SK-N-SH (cell line): Measurements from ENCODE around the gene SH2D4B. TPM values are rescaled to one million over a fixed set of nuclear protein-coding genes. Genes with fewer than 3 reads are reported as not detected.
A peak's percentile ranks its signal among the peaks of the same experiment; 100 is the strongest.

Experiments used
- CTCF ChIA-PET: fragments of 300-600, 350-600 bp; formaldehyde crosslinking; extraction: SDS; loops from one replicate; lab custom pipeline; 2021; lab: Yijun Ruan, JAX
- POLR2A ChIA-PET: fragments of 350-600 bp; sonication (Branson Sonifier 250); formaldehyde crosslinking; extraction: SDS; loops from one replicate; lab custom pipeline; 2020; ENCODE audit warnings: antibody characterized with exemption, inconsistent platforms; lab: Yijun Ruan, JAX
- DNase-seq: peaks from one replicate; pipeline ENCODE4 v3.0.0; 2012
- H2AFZ ChIP-seq: fragments of 200-600 bp; sonication (generic); 2 replicates; pipeline ENCODE4 v1.8.1; 2016; ENCODE audit warnings: antibody characterized with exemption, mild to moderate bottlenecking, low read depth
- H3F3A ChIP-seq: fragments of 200-600 bp; sonication (generic); replicated peaks from 2 replicates; pipeline ENCODE3; 2016; ENCODE audit warnings: antibody characterized with exemption, mild to moderate bottlenecking; ENCODE audit not compliant: insufficient read depth
- H3K27ac ChIP-seq, 2 experiments: fragments of 200-500 bp in 1 of 2; fragments of 200-600 bp in 1 of 2; sonication (Bioruptor generic) in 1 of 2; sonication (generic), shearing (Covaris generic) in 1 of 2; 2 replicates each; pipeline versions ENCODE4 v1.5.1 to v1.6.1; 2014 to 2016; ENCODE audit warnings: low read depth in 2 of 2, inconsistent platforms in 1 of 2, low read length in 1 of 2, mild to moderate bottlenecking in 1 of 2, mixed read lengths in 1 of 2
- H3K27me3 ChIP-seq: fragments of 200-600 bp; sonication (generic), shearing (Covaris generic); 2 replicates; pipeline ENCODE4 v1.6.1; 2016; ENCODE audit warnings: mixed run types; ENCODE audit not compliant: insufficient read depth
- H3K36me3 ChIP-seq, 2 experiments: fragments of 200-500 bp in 1 of 2; fragments of 200-600 bp in 1 of 2; sonication (Bioruptor generic) in 1 of 2; sonication (generic) in 1 of 2; replicated peaks in 1 of 2; 2 replicates each; pipeline versions ENCODE3 to v1.5.1; 2014 to 2016; ENCODE audit warnings: low read length in 1 of 2, mild to moderate bottlenecking in 1 of 2; ENCODE audit not compliant: insufficient read depth in 2 of 2, control insufficient read depth in 1 of 2
- H3K4me1 ChIP-seq, 2 experiments: fragments of 200-500 bp in 1 of 2; fragments of 200-600 bp in 1 of 2; sonication (Bioruptor generic) in 1 of 2; sonication (generic), shearing (Covaris generic) in 1 of 2; 2 replicates each; pipeline versions ENCODE4 v1.5.1 to v1.6.1; 2014 to 2016; ENCODE audit warnings: low read depth in 1 of 2, low read length in 1 of 2, mixed run types in 1 of 2; ENCODE audit not compliant: insufficient read depth in 2 of 2, control insufficient read depth in 1 of 2
- H3K4me2 ChIP-seq: fragments of 200-600 bp; sonication (generic), shearing (Covaris generic); 2 replicates; pipeline ENCODE4 v1.6.1; 2017; ENCODE audit warnings: mixed run types
- H3K4me3 ChIP-seq, 2 experiments: fragments of 200-500 bp in 1 of 2; fragments of 200-600 bp in 1 of 2; sonication (Bioruptor generic) in 1 of 2; sonication (generic), shearing (Covaris generic) in 1 of 2; 2 replicates each; pipeline versions ENCODE4 v1.5.1 to v1.8.1; 2014 to 2016; ENCODE audit warnings: low read depth in 2 of 2, inconsistent platforms in 1 of 2, low read length in 1 of 2, mild to moderate bottlenecking in 1 of 2, mixed read lengths in 1 of 2, moderate library complexity in 1 of 2
- H3K79me2 ChIP-seq: fragments of 200-600 bp; sonication (generic); 2 replicates; pipeline ENCODE4 v1.8.1; 2017; ENCODE audit warnings: mild to moderate bottlenecking; ENCODE audit not compliant: insufficient read depth
- H3K9ac ChIP-seq: fragments of 200-600 bp; sonication (generic); 2 replicates; pipeline ENCODE4 v1.6.1; 2017; ENCODE audit warnings: mixed run types
- H3K9me2 ChIP-seq: fragments of 200-600 bp; sonication (generic); 2 replicates; pipeline ENCODE4 v1.6.1; 2017; ENCODE audit warnings: mixed run types
- H3K9me3 ChIP-seq: fragments of 200-600 bp; sonication (generic); 2 replicates; pipeline ENCODE4 v1.6.1; 2017; ENCODE audit warnings: mixed run types, mild to moderate bottlenecking, moderate library complexity
- H4K20me1 ChIP-seq: fragments of 200-600 bp; sonication (generic); 2 replicates; pipeline ENCODE4 v1.6.1; 2017; ENCODE audit warnings: mild to moderate bottlenecking, mixed run types; ENCODE audit not compliant: insufficient read depth
- CTCF ChIP-seq: fragments of 200-600 bp; sonication (generic); IDR thresholded peaks from 2 replicates; pipeline ENCODE4 v1.6.1; 2017; ENCODE audit warnings: antibody characterized with exemption, mild to moderate bottlenecking, moderate library complexity
- EZH2phosphoT487 ChIP-seq: fragments of 200-600 bp; sonication (generic); IDR thresholded peaks from 2 replicates; pipeline ENCODE4 v1.6.1; 2017; ENCODE audit warnings: low read depth, mixed run types, mild to moderate bottlenecking, antibody characterized with exemption, moderate library complexity, borderline replicate concordance
- IRF3 ChIP-seq: fragments of 150-350 bp; IDR thresholded peaks from 2 replicates; pipeline ENCODE4 v1.6.1; 2016; ENCODE audit warnings: mild to moderate bottlenecking, low read depth, low read length
- NRF1 ChIP-seq: IDR thresholded peaks from 2 replicates; pipeline ENCODE4 v1.6.1; 2012; ENCODE audit warnings: low read depth, mild to moderate bottlenecking, low read length
- RAD21 ChIP-seq: IDR thresholded peaks from 2 replicates; pipeline ENCODE4 v1.6.1; 2012; ENCODE audit warnings: mild to moderate bottlenecking, low read length
- RFX5 ChIP-seq: IDR thresholded peaks from 2 replicates; pipeline ENCODE4 v1.6.1; 2012; ENCODE audit warnings: mild to moderate bottlenecking, improper control_type of control experiment, low read length
- RXRA ChIP-seq: IDR thresholded peaks from 2 replicates; pipeline ENCODE4 v1.4.0; 2012; ENCODE audit warnings: low read depth, mild to moderate bottlenecking, borderline replicate concordance
- SIN3A ChIP-seq: IDR thresholded peaks from 2 replicates; pipeline ENCODE4 v1.6.1; 2012; ENCODE audit warnings: low read depth, mild to moderate bottlenecking, low read length, moderate library complexity, borderline replicate concordance
- SMC3 ChIP-seq: IDR thresholded peaks from 2 replicates; pipeline ENCODE4 v1.6.1; 2012; ENCODE audit warnings: low read depth, low read length, improper control_type of control experiment
- TCF12 ChIP-seq: IDR thresholded peaks from 2 replicates; pipeline ENCODE4 v1.4.0; 2012
- TEAD4 ChIP-seq: IDR thresholded peaks from 2 replicates; pipeline ENCODE4 v1.4.0; 2012; ENCODE audit warnings: mild to moderate bottlenecking, borderline replicate concordance; ENCODE audit not compliant: insufficient read depth
- USF1 ChIP-seq: IDR thresholded peaks from 2 replicates; pipeline ENCODE4 v1.4.0; 2012; ENCODE audit warnings: low read depth, borderline replicate concordance
- USF2 ChIP-seq: fragments of 150-350 bp; IDR thresholded peaks from 2 replicates; pipeline ENCODE4 v1.6.1; 2017; ENCODE audit warnings: antibody characterized with exemption, low read length, low read depth, borderline replicate concordance
- YY1 ChIP-seq: IDR thresholded peaks from 2 replicates; pipeline ENCODE4 v1.4.0; 2012; ENCODE audit warnings: low read depth, mild to moderate bottlenecking
- ZBTB33 ChIP-seq: IDR thresholded peaks from 2 replicates; pipeline ENCODE4 v1.4.0; 2012; ENCODE audit warnings: low read depth, borderline replicate concordance
- WGBS: methylation state at CpG from one replicate; pipeline ENCODE4 v1.1.6; 2017; ENCODE audit warnings: low lambda C conversion rate; 5-methylcytosine and 5-hydroxymethylcytosine counted together
- polyA plus RNA-seq, 3 experiments: library from polyadenylated mRNA; depleted of rRNA; stranded (reverse); fragments of >200 nt; gene quantifications; 2 replicates each; pipeline ENCODE4 v1.2.3, GENCODE V29; 2012

The SH2D4B gene
- polyA plus RNA-seq, 1 of the 3 experiments (the other 2 are of a cell fraction), result not detected

- TF ChIP-seq CTCF, result no peak
- no peak for TF ChIP-seq SMC3
- TF ChIP-seq USF1, result no peak
- TF ChIP-seq TEAD4, result 0 out of 2 replicates have a peak, but pooled peaks have one; percentile 40
- 0 out of 2 replicates have a peak, but pooled peaks have one; percentile 54 for TF ChIP-seq YY1
- TF ChIP-seq RAD21, result no peak
- no peak for TF ChIP-seq EZH2phosphoT487
- TF ChIP-seq SIN3A, result no peak
- peak; percentile 77 for TF ChIP-seq TCF12
- TF ChIP-seq NRF1, result no peak
- no peak for TF ChIP-seq USF2
- peak; percentile 65; the same call in 1 of the 2 replicates for TF ChIP-seq RXRA
- TF ChIP-seq IRF3, result no peak
- TF ChIP-seq, all 33 proteins: peak for 9
These were observed 31.5 kb upstream of the SH2D4B start (continued) for GRCh38 chr10:80506189-80506575.

GRCh38 chr10:80506836-80507487, 30.7 kb upstream of the SH2D4B start:
- Histone ChIP-seq H4K20me1 (no peaks in the 10 kb centered on the region; the same call in 1 of the 2 replicates), H3K36me3 (peaks cover 0 to 13% of the 10 kb centered on the region in 2 experiments), H3K27ac (peak overlapping the region in 1 of 2 experiments; percentile 92; a peak in 3 of 4 replicates), H3K4me2 (peak overlapping the region; percentile 43), H3K9ac (peak overlapping the region; percentile 56), H3K4me3 (no peak overlapping the region), H3K4me1 (peaks cover 18 to 64% of the 10 kb centered on the region in 2 experiments; a peak in 3 of 4 replicates), H3K27me3 (no peaks in the 10 kb centered on the region), H3K9me3 (no peaks in the 10 kb centered on the region), H2AFZ (no peak overlapping the region), H3F3A (peaks cover 38% of the 10 kb centered on the region), H3K9me2 (no peaks in the 10 kb centered on the region), H3K79me2 (peaks cover 64% of the 10 kb centered on the region)
- POLR2A ChIA-PET, result no interaction called here
- CTCF ChIA-PET, result interaction anchor here (1.1 to 21.2 kb wide), 6 partner anchors 7 to 124 kb away, joined by 3 to 602 read pairs (median 8); partner anchors contain the start of gene TSPAN14
- TF ChIP-seq RXRA, result no peak
- TF ChIP-seq USF1, result no peak
- TF ChIP-seq ZBTB33, result no peak
- no peak for TF ChIP-seq SIN3A
- no peak for TF ChIP-seq SMC3
- TF ChIP-seq CTCF, result no peak
- no peak for TF ChIP-seq RFX5
- DNase-seq, result no peak
- 96% methylated on average over 12 of the region's 13 CpGs for WGBS
